B cell (primary cell): ENCODE data around the gene PPP2R5C.

Experiments
- CTCF ChIP-seq: fragments of 200-600 bp; IDR thresholded peaks from one replicate; pipeline ENCODE4 v1.8.0; 2022; ENCODE audit warnings: antibody characterized with exemption, mild to moderate bottlenecking
- EZH2 ChIP-seq: IDR thresholded peaks from 2 replicates; pipeline ENCODE4 v1.6.1; 2012; ENCODE audit warnings: borderline replicate concordance, low read depth, mild to moderate bottlenecking, moderate library complexity, low read length; ENCODE audit not compliant: insufficient read depth, poor library complexity, severe bottlenecking

- TF ChIP-seq EZH2 = no peak
- TF ChIP-seq CTCF = no peak
Observed at GRCh38 chr14:101729382-101729781, 32.1 kb upstream of the PPP2R5C start.
